Prostate gland (tissue), 2 donors: Measurements from ENCODE around the gene UTS2B. TPM values are rescaled to one million over a fixed set of nuclear protein-coding genes. Genes with fewer than 3 reads are reported as not detected.

Experiments
- DNase-seq: peaks from one replicate; pipeline ENCODE4 v3.0.0-alpha.2; 2019; ENCODE audit warnings: low spot score
- H3K27ac ChIP-seq, 2 donors: fragments of 200-600 bp; sonication (generic); 2 replicates each; pipeline ENCODE4 v1.5.1; 2017 to 2019
- H3K27me3 ChIP-seq: fragments of 200-600 bp; sonication (generic); replicated peaks from 2 replicates; pipeline ENCODE4 v1.5.1; 2019; ENCODE audit not compliant: insufficient read depth
- H3K36me3 ChIP-seq, 2 donors: fragments of 200-600 bp; sonication (generic); 1 replicate in 1 of 2; 2 replicates in 1 of 2; pipeline versions ENCODE4 v1.5.1 to v1.8.1; 2017 to 2019
- H3K4me1 ChIP-seq: fragments of 200-600 bp; sonication (generic); replicated peaks from 2 replicates; pipeline ENCODE4 v1.5.1; 2019
- H3K4me3 ChIP-seq, 2 donors: fragments of 200-600 bp; sonication (generic); 2 replicates each; pipeline ENCODE4 v1.5.1; 2017 to 2019
- H3K9me3 ChIP-seq: fragments of 200-600 bp; sonication (generic); 2 replicates; pipeline ENCODE4 v1.5.1; 2017
- CTCF ChIP-seq, 4 experiments: fragments of 200-600 bp in 2 of 4; fragments of 450-650 bp in 2 of 4; sonication (generic) in 2 of 4; IDR thresholded peaks; 1 replicate in 3 of 4; 2 replicates in 1 of 4; pipeline ENCODE4 v1.5.1; 2016 to 2019; ENCODE audit warnings: antibody characterized with exemption in 4 of 4, mild to moderate bottlenecking in 2 of 4, moderate library complexity in 2 of 4
- POLR2A ChIP-seq: fragments of 450-650 bp; IDR thresholded peaks from one replicate; pipeline ENCODE4 v1.6.1; 2016; ENCODE audit warnings: antibody characterized with exemption, mild to moderate bottlenecking
- POLR2AphosphoS5 ChIP-seq: sonication (generic); formaldehyde crosslinking; IDR thresholded peaks from one replicate; pipeline ENCODE4 v1.6.1; 2017; ENCODE audit warnings: antibody characterized with exemption
- whole genome bisulfite sequencing: methylation state at CpG from one replicate; pipeline ENCODE4 v1.1.5; 2018; 5-methylcytosine and 5-hydroxymethylcytosine counted together
- intact Hi-C: fragments of 100-400 bp; cut with DNase I; formaldehyde crosslinking; loops from one replicate; pipeline ENCODE4 v1.14.2; 2022
- total RNA-seq, 2 donors: library from RNA; depleted of rRNA; stranded (reverse); fragments of >200 nt; gene quantifications; one replicate each; pipeline ENCODE4 v1.1.0, GENCODE V29; 2016

Gene UTS2B
- total RNA-seq, 2 donors from 2014 or later, result 0.18 to 4.3 TPM

GRCh38 chr3:191340966-191341365 is 10.6 kb upstream of the UTS2B start:
- Histone ChIP-seq H3K4me3 (no peak overlapping the region), H3K4me1 (no peaks in the 10 kb centered on the region), H3K27me3 (no peaks in the 10 kb centered on the region), H3K9me3 (no peaks in the 10 kb centered on the region), H3K27ac (no peak overlapping the region), H3K36me3 (no peaks in the 10 kb centered on the region)
- WGBS, result 93% methylated on average over 1 of the region's 1 CpG
- DNase-seq, result no peak
- TF ChIP-seq POLR2AphosphoS5 (no peak), CTCF (IDR thresholded peaks at IDR 0.05) (no peak), POLR2A (no peak)
- intact Hi-C loops, result no loop called here

GRCh38 chr3:191340351-191340750 is 10.0 kb upstream of the UTS2B start:
- H3K27ac ChIP-seq, result no peak overlapping the region
- no peaks in the 10 kb centered on the region for H3K9me3 ChIP-seq
- no peaks in the 10 kb centered on the region for H3K36me3 ChIP-seq
- no peaks in the 10 kb centered on the region for H3K27me3 ChIP-seq
- no peak overlapping the region for H3K4me3 ChIP-seq
- TF ChIP-seq POLR2A, result no peak
- no peak for TF ChIP-seq POLR2AphosphoS5
- no peak for TF ChIP-seq CTCF (IDR thresholded peaks at IDR 0.05)
- no peaks in the 10 kb centered on the region for H3K4me1 ChIP-seq
- intact Hi-C loops, result no loop called here
- 99% methylated on average over 2 of the region's 2 CpGs for WGBS
- DNase-seq, result no peak

DNA sequence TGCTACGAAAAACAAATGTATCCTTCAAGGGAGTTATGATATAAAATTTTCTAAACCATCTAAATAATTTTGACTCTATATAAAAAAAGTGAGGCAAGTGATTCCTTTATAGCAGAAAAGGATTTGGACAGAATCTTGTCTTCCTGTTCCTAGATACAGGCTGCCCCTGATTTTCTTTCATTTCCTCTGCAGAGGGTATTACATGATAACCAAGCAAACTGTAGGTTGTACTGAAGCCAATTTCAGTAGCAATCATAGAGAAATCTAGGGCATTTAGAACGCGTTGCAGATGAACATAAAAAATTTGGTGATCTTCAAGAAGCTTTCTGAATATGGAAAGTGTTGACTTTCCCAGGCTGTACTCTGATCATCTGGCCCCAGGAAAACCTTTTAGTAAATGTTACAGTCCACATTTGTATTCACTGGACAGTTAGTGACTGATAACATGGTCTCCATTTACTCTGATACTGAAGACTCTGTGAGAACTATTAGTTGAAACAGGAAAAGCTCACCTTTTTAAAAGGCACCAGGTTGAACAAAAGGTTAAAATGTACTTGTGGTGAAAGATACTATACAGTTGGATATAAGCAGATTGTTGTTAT is 9.1 kb upstream of the UTS2B start:
- Histone ChIP-seq H3K4me1 (no peaks in the 10 kb centered on the region), H3K4me3 (no peak overlapping the region), H3K36me3 (no peaks in the 10 kb centered on the region), H3K9me3 (no peaks in the 10 kb centered on the region), H3K27me3 (no peaks in the 10 kb centered on the region), H3K27ac (no peak overlapping the region)
- intact Hi-C loops, result no loop called here
- TF ChIP-seq CTCF (IDR thresholded peaks at IDR 0.05) (no peak), POLR2AphosphoS5 (no peak), POLR2A (no peak)
- WGBS, result 80% methylated on average over 3 of the region's 3 CpGs
- no peak for DNase-seq

- WGBS, result 92% methylated on average over 4 of the region's 4 CpGs
- H3K4me1 ChIP-seq, result no peaks in the 10 kb centered on the region
These were observed 7.8 kb upstream of the UTS2B start for GRCh38 chr3:191338177-191338488.

More at GRCh38 chr3:191338177-191338488, 7.8 kb upstream of the UTS2B start:
- no peaks in the 10 kb centered on the region for H3K27me3 ChIP-seq
- H3K9me3 ChIP-seq, result no peaks in the 10 kb centered on the region
- no peak overlapping the region for H3K27ac ChIP-seq
- H3K36me3 ChIP-seq, result no peaks in the 10 kb centered on the region
- no peak for DNase-seq
- TF ChIP-seq POLR2AphosphoS5 (no peak), POLR2A (no peak), CTCF (IDR thresholded peaks at IDR 0.05) (no peak)
- intact Hi-C loops, result no loop called here
- H3K4me3 ChIP-seq, result no peak overlapping the region
